Middle frontal gyrus (tissue), 1 donor: Measurements from ENCODE around the gene CGB5.
"Not testable (repeated sequence)": the region's sequence is repeated elsewhere in the genome, so short reads cannot be mapped to it uniquely, and the experiment has no call there.

Experiments used
- DNase-seq: peaks from one replicate; pipeline ENCODE4 v3.0.0-alpha.2; 2015; ENCODE audit warnings: low spot score; ENCODE audit errors: extremely low spot score

Gene CGB5

DNA sequence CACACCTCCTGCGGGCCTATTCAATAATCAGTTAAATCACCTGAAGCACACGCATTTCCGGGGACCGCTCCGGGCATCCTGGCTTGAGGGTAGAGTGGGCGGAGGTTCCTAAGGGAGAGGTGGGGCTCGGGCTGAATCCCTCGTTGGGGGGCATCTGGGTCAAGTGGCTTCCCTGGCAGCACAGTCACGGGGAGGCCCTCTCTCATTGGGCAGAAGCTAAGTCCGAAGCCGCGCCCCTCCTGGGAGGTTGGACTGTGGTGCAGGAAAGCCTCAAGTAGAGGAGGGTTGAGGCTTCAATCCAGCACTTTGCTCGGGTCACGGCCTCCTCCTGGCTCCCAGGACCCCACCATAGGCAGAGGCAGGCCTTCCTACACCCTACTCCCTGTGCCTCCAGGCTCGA lies at the start of gene CGB5:
TSS of gene CGB5 (plus strand) at position 301 of the 400 bp plus-strand sequence. CDS start 362 bp downstream, outside the sequence.
- not testable (repeated sequence) for DNase-seq

- DNase-seq: no peak
These were observed 49.6 kb upstream of the CGB5 start for GRCh38 chr19:48994035-48994386.

GRCh38 chr19:48997972-48998371 lies 45.7 kb upstream of the CGB5 start:
- no peak for DNase-seq

DNA sequence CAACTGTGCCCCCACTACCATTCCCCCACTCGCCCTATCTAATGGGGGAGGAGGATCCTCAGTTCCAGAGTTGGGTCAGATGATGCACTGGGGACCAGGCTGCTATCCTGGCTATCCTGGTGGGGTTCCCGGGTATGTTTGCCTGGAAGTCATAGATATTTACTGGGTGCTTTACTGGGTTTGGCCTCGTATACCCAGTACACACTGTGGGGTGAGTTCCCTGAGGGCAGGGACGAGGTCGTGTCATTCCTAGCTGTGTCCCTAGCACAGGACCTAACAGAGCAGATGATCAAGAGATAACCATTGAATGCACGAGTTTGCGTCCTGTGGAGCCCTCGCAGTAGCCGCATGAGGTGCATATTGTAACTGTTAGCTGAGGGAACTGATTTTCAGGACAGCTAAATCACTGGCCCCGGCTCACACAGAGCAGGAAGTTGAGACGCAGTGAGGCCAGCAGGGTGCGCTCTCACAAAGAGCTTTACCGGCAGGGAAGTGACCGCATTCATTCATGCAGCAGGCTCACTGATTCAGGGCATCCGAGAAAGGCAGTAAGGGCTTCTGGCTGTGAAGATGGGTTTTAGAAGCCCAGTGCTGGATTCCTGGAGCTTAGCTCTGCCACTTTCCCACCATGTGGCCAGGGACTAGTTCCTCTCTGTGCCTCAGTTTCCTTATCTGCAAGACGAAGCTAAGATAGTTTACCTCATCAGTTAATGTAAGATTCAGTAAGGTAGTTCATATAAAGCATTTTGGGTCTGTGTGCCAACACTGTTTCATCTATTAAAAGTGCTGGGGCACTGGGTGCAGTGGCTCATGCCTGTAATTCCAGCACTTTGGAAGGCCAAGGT lies 43.9 kb upstream of the CGB5 start:
- DNase-seq: no peak

DNA sequence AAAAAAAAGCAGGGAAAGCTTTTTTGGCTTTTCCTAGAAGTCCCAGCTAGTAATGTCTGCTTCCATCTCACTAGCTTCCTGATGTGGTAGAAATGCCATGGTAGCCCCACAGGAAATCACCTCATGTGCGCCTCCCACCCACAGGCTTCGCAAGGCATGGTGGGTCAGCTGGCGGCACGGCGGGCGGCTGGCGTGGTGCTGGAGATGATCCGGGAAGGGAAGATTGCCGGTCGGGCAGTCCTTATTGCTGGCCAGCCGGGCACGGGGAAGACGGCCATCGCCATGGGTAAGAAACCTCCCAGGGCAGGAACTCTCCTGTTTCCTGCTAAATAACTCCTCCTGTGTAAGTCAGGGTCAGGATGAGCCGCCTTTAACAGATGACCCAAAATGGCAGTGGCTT lies 39.5 kb upstream of the CGB5 start:
- DNase-seq: no peak

DNA sequence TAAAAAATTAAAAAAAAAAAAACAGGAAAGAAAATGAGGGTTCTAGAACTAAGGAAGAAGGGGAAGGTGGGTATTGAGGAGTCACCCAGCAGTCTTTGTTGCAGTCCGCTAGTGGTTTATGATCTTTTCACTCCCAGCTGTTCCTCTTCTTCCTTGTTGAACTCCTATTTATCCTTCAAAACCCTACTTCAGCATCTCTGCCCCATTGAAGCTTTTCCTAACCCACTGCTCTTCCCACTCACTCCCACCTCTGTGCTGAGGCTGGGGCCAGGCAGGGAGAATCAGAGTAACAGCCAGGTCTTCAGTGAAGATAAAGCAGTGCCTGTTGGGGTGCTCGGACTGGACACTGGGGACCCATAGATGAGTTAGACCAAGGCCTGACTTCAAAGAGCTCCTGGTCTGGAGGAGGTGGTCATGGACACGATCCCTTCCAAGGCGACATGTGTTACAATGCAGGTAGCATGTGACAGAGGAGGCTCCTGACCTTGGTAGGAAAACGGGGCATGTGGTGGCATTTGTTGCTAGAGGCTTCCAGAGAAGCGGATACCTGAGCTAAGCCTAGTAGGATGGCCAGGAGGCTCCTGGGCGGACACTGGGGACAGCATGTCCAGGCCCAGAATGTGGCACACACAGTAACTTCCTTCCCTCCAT lies 38.6 kb upstream of the CGB5 start:
- DNase-seq: no peak

DNA sequence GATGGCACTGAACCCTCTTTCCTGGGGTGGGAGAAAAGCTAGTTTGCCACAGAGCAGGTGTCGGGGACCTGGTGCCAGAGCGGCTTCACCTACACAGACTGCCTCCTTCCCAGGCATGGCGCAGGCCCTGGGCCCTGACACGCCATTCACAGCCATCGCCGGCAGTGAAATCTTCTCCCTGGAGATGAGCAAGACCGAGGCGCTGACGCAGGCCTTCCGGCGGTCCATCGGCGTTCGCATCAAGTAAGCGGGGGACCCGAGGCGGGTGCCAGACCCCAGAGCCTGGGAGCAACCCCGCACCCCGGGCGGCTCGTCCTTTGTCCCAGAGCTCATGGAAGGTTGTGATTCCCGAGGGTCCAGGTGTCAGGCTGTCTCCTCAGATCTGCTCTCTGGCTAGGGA lies 36.7 kb upstream of the CGB5 start:
- DNase-seq: no peak

- no peak for DNase-seq
These were observed 33.8 kb upstream of the CGB5 start for GRCh38 chr19:49009828-49010227.

DNA sequence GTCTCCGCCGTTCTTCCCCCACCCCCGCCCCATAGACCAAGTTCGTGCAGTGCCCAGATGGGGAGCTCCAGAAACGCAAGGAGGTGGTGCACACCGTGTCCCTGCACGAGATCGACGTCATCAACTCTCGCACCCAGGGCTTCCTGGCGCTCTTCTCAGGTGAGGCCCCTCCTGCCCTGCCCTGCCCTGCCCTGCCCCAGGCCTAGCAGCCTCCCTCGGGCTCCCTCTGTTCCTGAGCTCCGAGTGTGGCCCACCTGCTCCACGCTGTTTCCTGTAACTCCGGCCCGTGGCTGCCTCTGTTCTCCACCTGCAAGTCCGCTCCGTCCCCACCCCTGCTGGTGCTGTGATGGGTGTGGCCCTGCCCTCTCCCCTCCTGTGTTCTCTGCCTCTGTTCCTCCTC lies 33.2 kb upstream of the CGB5 start:
- DNase-seq: no peak

GRCh38 chr19:49011194-49011593 lies 32.5 kb upstream of the CGB5 start:
- DNase-seq: no peak

DNA sequence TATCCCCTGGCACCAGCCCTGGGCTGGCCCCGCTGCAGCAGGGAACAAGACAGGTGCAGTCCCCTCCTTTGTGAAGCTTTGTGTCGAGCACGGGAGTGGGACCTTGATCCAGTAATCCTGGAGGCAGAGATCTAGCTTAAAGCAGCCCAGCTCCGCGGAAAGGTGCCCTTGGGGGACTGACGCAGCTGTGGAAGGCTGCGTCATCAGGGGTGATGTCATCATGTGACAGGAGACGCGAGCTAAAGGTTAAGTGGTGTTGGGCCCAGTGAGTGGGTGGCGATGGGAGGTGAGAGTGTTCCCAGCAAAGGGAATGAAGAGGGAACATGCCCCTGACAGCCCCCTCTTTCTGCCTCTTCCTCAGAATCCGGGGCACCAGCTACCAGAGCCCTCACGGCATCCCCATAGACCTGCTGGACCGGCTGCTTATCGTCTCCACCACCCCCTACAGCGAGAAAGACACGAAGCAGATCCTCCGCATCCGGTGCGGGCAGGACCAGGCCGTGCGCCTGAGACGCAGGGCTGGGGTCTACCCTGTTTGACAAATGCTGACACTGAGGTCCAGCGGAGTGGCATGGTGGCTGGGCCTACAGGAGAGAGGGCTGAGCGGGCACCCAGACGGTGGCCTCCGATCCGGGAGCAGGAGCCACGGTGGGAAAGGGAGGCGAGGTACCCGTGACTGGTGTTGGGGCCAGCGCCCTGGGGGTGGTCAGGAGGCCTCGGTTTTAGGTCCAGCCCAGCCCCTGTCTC lies 29.4 kb upstream of the CGB5 start:
- no peak for DNase-seq

GRCh38 chr19:49014870-49015255 lies 28.8 kb upstream of the CGB5 start:
- DNase-seq: no peak

DNA sequence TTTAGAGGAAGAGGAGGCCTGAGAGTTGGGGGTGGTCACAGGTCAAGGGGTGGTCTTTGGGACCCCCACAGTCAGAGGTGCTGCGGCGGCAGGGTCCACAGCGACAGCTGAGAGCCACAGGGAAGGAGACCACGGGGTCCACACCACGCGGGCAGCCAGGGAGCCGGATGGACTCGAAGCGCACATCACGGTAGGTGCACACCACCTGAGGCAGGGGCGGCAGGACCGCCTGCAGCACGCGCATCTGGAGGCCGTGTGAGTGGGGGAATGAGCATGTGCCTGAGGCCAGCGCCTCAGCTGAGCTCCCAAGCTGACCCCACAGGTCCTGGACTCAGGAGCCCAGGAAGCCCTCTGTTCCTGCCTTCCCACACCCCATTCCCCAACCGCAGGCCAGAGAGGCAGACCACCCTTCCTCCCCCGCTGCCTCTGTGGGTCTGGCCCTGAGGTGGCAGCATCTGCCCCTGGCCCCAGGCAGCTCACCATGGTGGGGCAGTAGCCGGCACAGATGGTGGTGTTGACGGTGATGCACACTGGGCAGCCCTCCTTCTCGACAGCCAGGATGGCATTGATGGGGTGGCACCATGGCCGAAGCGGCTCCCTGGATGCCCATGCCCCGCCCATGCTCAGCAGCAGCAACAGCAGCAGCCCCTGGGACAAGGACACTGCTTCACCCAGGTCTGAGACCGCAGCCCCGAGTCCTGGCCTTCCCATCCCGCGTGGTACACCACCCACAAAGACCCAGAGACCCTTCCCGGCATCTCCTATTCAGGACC lies 27.4 kb upstream of the CGB5 start:
- DNase-seq: no peak

- DNase-seq: no peak
These were observed 26.5 kb upstream of the CGB5 start, which contains the start of gene LHB for GRCh38 chr19:49017041-49017665. Gene LHB, minus strand, starts transcription at chr19:49017091. Its CDS starts 10 bp downstream, at chr19:49017081.

GRCh38 chr19:49017666-49018351 lies 25.8 kb upstream of the CGB5 start:
- DNase-seq: no peak

- DNase-seq: not testable (repeated sequence)
These were observed 25.0 kb upstream of the CGB5 start for GRCh38 chr19:49018388-49019241.

DNA sequence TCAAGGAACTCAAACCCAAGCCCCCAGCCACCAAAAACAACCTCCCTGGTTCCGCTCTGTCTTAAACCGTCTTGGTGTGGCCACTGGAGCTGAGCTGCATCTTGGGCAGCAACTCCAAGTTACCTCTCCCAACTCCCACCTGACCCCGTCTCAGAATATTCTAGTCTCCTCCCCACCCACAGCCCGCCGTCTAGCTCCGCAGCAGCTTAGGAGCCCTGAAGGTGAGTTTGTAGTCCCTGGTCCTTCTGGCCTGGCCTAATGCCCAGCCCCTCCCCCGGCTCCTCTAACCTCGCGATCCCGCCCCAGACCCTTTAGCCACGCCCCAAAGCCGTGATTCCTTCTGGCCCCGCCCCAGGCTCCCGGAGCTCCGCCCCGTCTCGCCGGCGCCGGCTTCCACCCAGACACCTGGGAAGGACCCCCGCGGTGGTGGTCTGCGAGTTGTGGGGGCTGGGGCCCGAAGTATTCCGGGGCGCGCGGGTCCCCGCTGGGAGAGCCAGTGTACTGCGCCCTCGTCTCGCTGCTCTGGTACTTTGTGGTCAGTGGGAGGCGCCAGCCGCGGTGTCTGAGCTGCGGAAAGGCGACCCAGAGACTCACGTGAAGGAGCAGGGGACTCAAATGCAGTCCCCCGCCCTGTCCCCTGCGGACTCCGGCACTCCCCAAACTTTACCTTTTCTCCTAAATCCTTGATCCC lies 24.3 kb upstream of the CGB5 start:
- no peak for DNase-seq

- DNase-seq: no peak
These were observed 23.3 kb upstream of the CGB5 start for GRCh38 chr19:49020342-49020741.
